ENCODE data around the gene METTL23. TPM values are rescaled to one million over a fixed set of nuclear protein-coding genes. Genes with fewer than 3 reads are reported as not detected.
A peak's percentile ranks its signal among the peaks of the same experiment; 100 is the strongest.

Gene METTL23
- total and polyA plus RNA-seq, 4 donors: 23.1 to 43.1 (median 36.1) TPM

DNA sequence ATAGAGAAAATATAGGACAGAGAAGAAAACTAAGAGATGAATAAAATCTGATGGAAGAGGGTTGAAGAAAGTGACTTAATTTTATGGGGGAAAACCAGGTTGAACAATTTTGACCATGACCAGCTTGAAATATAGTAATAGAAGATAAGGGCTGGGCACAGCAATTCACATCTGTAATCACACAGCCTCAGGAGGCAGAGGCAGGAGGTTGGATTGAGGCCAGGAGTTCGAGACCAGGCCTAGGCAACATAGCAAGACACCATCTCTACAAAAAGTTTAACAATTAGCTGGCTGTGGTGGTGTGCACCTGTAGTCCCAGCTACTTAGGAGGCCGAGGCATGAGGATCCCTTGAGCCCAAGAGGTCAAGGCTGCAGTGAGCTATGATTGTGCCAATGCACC, 24.6 kb upstream of the METTL23 start:
- Histone ChIP-seq H3K4me1 (ENCODE audit: control insufficient read depth in 5 of 5, insufficient read depth in 5 of 5, low read length in 5 of 5) (peaks cover 11 to 37% (median 25%) of the 10 kb centered on the region in 5 donors), H3K9ac (ENCODE audit: insufficient read depth in 1 of 2, low read length in 2 of 2) (peak overlapping the region in 1 of 2 donors; percentile 23), H3K4me3 (no peak overlapping the region), H3K9me3 (ENCODE audit: control insufficient read depth in 4 of 4, insufficient read depth in 3 of 4, low read length in 3 of 4) (peaks cover 0 to 2% (median 0%) of the 10 kb centered on the region in 4 donors), H3K27me3 (ENCODE audit: control insufficient read depth in 3 of 3, insufficient read depth in 3 of 3, low read length in 2 of 3) (no peaks in the 10 kb centered on the region), H3K27ac (ENCODE audit: low read depth in 1 of 2, low read length in 1 of 2) (peak overlapping the region in 1 of 2 donors; percentile 92), H3K36me3 (ENCODE audit: control insufficient read depth in 4 of 4, insufficient read depth in 4 of 4, low read length in 4 of 4) (no peaks in the 10 kb centered on the region)
- no peak for ATAC-seq (ENCODE audit: insufficient read depth, low FRiP score)
- WGBS, 2 donors: 71 to 73% methylated on average over 2 of the region's 2 CpGs
- no peak for DNase-seq
- TF ChIP-seq, protein P1, sequence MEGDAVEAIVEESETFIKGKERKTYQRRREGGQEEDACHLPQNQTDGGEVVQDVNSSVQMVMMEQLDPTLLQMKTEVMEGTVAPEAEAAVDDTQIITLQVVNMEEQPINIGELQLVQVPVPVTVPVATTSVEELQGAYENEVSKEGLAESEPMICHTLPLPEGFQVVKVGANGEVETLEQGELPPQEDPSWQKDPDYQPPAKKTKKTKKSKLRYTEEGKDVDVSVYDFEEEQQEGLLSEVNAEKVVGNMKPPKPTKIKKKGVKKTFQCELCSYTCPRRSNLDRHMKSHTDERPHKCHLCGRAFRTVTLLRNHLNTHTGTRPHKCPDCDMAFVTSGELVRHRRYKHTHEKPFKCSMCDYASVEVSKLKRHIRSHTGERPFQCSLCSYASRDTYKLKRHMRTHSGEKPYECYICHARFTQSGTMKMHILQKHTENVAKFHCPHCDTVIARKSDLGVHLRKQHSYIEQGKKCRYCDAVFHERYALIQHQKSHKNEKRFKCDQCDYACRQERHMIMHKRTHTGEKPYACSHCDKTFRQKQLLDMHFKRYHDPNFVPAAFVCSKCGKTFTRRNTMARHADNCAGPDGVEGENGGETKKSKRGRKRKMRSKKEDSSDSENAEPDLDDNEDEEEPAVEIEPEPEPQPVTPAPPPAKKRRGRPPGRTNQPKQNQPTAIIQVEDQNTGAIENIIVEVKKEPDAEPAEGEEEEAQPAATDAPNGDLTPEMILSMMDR (IDR thresholded peaks at IDR 0.05; ENCODE audit: control extremely low read depth, extremely low read depth): no peak

DNA sequence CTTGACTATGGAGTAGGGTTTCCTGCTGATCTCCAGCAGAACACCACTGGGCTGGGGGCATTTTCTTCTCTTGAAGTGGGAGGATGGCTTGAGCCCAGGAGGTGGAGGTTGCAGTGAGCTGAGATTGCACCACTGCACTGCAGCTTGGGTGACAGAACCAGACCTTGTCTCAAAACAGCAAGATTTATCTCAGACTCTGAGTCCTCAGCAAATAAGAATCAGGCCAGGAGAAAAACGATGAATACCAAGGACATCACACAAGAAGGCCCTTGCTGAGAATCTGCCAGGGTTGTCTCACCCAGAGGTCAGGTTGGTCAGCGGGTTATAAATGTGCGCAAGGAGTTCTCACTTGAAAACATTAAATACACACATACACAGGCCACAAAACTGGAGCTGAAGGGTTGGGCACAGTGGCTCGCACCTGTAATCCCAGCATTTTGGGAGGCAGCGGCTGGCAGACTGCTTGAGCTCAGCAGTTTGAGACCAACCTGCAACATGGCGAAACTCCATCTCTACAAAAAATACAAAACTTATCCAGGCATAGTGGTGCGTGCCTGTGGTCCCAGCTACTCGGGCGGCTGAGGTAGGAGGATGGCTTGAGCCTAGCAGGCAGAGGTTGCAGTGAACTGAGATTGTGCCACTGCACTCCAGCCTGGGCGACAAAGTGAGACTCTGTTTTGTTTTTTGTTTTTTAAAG, 23.6 kb upstream of the METTL23 start:
- no peak overlapping the region for H3K4me3 ChIP-seq
- no peak for DNase-seq

DNA sequence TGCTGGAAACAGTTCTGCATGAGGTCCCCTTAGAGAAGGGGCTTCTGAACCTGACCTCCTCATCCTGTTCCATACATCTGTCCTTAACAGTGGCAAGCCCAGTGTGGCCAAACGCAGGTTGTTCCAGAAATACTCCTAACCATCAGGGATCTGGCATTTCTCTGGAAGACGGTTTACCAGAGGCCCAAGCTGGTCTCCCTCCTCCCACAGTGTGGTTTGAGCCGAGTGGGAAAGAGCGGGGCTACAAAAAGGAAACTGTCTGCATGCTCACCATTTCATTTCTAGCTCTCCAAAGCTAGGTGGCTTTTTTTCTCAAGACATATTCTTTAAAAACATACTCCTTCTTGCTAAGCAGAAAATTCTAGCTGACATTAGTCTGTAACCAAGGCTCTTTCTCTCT, 21.8 kb upstream of the METTL23 start:
- peaks cover 0 to 2% (median 0%) of the 10 kb centered on the region in 4 donors for H3K9me3 ChIP-seq (ENCODE audit: control insufficient read depth in 4 of 4, insufficient read depth in 3 of 4, low read length in 3 of 4)
- H3K27ac ChIP-seq (ENCODE audit: low read depth in 1 of 2, low read length in 1 of 2): no peak overlapping the region
- ATAC-seq (ENCODE audit: insufficient read depth, low FRiP score) (no peak), DNase-seq (no peak)
- H3K27me3 ChIP-seq (ENCODE audit: control insufficient read depth in 3 of 3, insufficient read depth in 3 of 3, low read length in 2 of 3): no peaks in the 10 kb centered on the region
- H3K9ac ChIP-seq (ENCODE audit: insufficient read depth in 1 of 2, low read length in 2 of 2): no peak overlapping the region
- peaks cover 0 to 2% (median 0%) of the 10 kb centered on the region in 4 donors for H3K36me3 ChIP-seq (ENCODE audit: control insufficient read depth in 4 of 4, insufficient read depth in 4 of 4, low read length in 4 of 4)
- TF ChIP-seq, protein P1 (IDR thresholded peaks at IDR 0.05; ENCODE audit: control extremely low read depth, extremely low read depth): no peak
- WGBS, 2 donors: 37 to 71% methylated on average over 4 of the region's 4 CpGs
- peaks cover 0 to 41% (median 24%) of the 10 kb centered on the region in 5 donors for H3K4me1 ChIP-seq (ENCODE audit: control insufficient read depth in 5 of 5, insufficient read depth in 5 of 5, low read length in 5 of 5)
- no peak overlapping the region for H3K4me3 ChIP-seq

More for the DNA sequence above, 23.6 kb upstream of the METTL23 start:
- H3K9me3 ChIP-seq (ENCODE audit: control insufficient read depth in 4 of 4, insufficient read depth in 3 of 4, low read length in 3 of 4): peaks cover 0 to 2% (median 0%) of the 10 kb centered on the region in 4 donors
- H3K27me3 ChIP-seq (ENCODE audit: control insufficient read depth in 3 of 3, insufficient read depth in 3 of 3, low read length in 2 of 3): no peaks in the 10 kb centered on the region
- no peak for ATAC-seq (ENCODE audit: insufficient read depth, low FRiP score)
- no peak overlapping the region for H3K27ac ChIP-seq (ENCODE audit: low read depth in 1 of 2, low read length in 1 of 2)
- no peak overlapping the region for H3K9ac ChIP-seq (ENCODE audit: insufficient read depth in 1 of 2, low read length in 2 of 2)
- H3K4me1 ChIP-seq (ENCODE audit: control insufficient read depth in 5 of 5, insufficient read depth in 5 of 5, low read length in 5 of 5): peaks cover under 1 to 32% (median 17%) of the 10 kb centered on the region in 5 donors
- 89 to 96% methylated on average over 10 of the region's 10 CpGs for WGBS, 2 donors
- TF ChIP-seq, protein P1 (IDR thresholded peaks at IDR 0.05; ENCODE audit: control extremely low read depth, extremely low read depth): no peak
- peaks cover 0 to 2% (median 0%) of the 10 kb centered on the region in 4 donors for H3K36me3 ChIP-seq (ENCODE audit: control insufficient read depth in 4 of 4, insufficient read depth in 4 of 4, low read length in 4 of 4)
